Astrocyte (in vitro differentiated cells and primary cell): Measurements from ENCODE around the gene MICU2. TPM values are rescaled to one million over a fixed set of nuclear protein-coding genes. Genes with fewer than 3 reads are reported as not detected.

ENCODE experiments used
- DNase-seq: peaks from one replicate; pipeline ENCODE4 v3.0.0-alpha.2; 2010; ENCODE audit warnings: low read depth
- FAIRE-seq: peaks from 2 replicates; lab custom pipeline; 2011; peaks lifted over from hg19 to GRCh38; lab: Jason Lieb, UNC
- H2AFZ ChIP-seq: 2 replicates; pipeline ENCODE4 v1.6.0; 2012; ENCODE audit warnings: low read depth, low read length, inconsistent platforms
- H3K27ac ChIP-seq: 2 replicates; pipeline ENCODE4 v1.5.1; 2011; ENCODE audit warnings: low read depth, low read length, inconsistent platforms
- H3K27me3 ChIP-seq: 2 replicates; pipeline ENCODE4 v1.6.0; 2011; ENCODE audit warnings: low read length, inconsistent platforms; ENCODE audit not compliant: insufficient read depth
- H3K36me3 ChIP-seq: 2 replicates; pipeline ENCODE4 v1.5.1; 2011; ENCODE audit warnings: low read length, inconsistent platforms; ENCODE audit not compliant: insufficient read depth
- H3K4me1 ChIP-seq: 2 replicates; pipeline ENCODE4 v1.5.1; 2011; ENCODE audit warnings: low read length, inconsistent platforms; ENCODE audit not compliant: insufficient read depth
- H3K4me2 ChIP-seq: 2 replicates; pipeline ENCODE4 v1.6.0; 2012; ENCODE audit warnings: low read length, inconsistent platforms
- H3K4me3 ChIP-seq: 2 replicates; pipeline ENCODE4 v1.5.1; 2011; ENCODE audit warnings: low read depth, mild to moderate bottlenecking, low read length, inconsistent platforms; ENCODE audit not compliant: insufficient read depth
- H3K79me2 ChIP-seq: 2 replicates; pipeline ENCODE4 v1.6.0; 2012; ENCODE audit warnings: mild to moderate bottlenecking, low read length, inconsistent platforms; ENCODE audit not compliant: insufficient read depth
- H3K9ac ChIP-seq: 2 replicates; pipeline ENCODE4 v1.6.0; 2012; ENCODE audit warnings: mild to moderate bottlenecking, low read length, inconsistent platforms
- H3K9me3 ChIP-seq: 2 replicates; pipeline ENCODE4 v1.5.1; 2012; ENCODE audit warnings: low read depth, mild to moderate bottlenecking, low read length, inconsistent platforms; ENCODE audit not compliant: insufficient read depth
- H4K20me1 ChIP-seq: 2 replicates; pipeline ENCODE4 v1.6.0; 2012; ENCODE audit warnings: low read length, inconsistent platforms; ENCODE audit not compliant: insufficient read depth
- H3K27ac Mint-ChIP-seq: one replicate; pipeline ENCODE4 v1.8.0; 2021; ENCODE audit warnings: mild to moderate bottlenecking, mixed read lengths; ENCODE audit not compliant: unreplicated experiment
- H3K27me3 Mint-ChIP-seq: one replicate; pipeline ENCODE4 v1.8.0; 2021; ENCODE audit warnings: low read depth, mixed read lengths; ENCODE audit not compliant: unreplicated experiment
- H3K36me3 Mint-ChIP-seq: one replicate; pipeline ENCODE4 v1.8.0; 2021; ENCODE audit warnings: low read depth, mixed read lengths; ENCODE audit not compliant: unreplicated experiment
- H3K4me1 Mint-ChIP-seq: one replicate; pipeline ENCODE4 v1.8.0; 2021; ENCODE audit warnings: low read depth, mixed read lengths; ENCODE audit not compliant: unreplicated experiment
- H3K4me3 Mint-ChIP-seq: one replicate; pipeline ENCODE4 v1.8.0; 2021; ENCODE audit warnings: mild to moderate bottlenecking, moderate library complexity, mixed read lengths; ENCODE audit not compliant: unreplicated experiment
- H3K9me3 Mint-ChIP-seq: one replicate; pipeline ENCODE4 v1.8.0; 2021; ENCODE audit warnings: mild to moderate bottlenecking, mixed read lengths; ENCODE audit not compliant: unreplicated experiment
- EZH2 ChIP-seq: IDR thresholded peaks from 2 replicates; pipeline ENCODE4 v1.6.1; 2012; ENCODE audit warnings: mild to moderate bottlenecking, low read length, inconsistent platforms; ENCODE audit not compliant: insufficient read depth
- total RNA-seq: library from RNA; stranded (reverse); gene quantifications from 2 replicates; pipeline ENCODE4 v1.2.1, GENCODE V29; 2021
- TF ChIP-seq, protein P1 (sequence below): IDR thresholded peaks from 2 replicates; pipeline ENCODE4 v1.5.1; 2011; ENCODE audit warnings: low read depth, mild to moderate bottlenecking, inconsistent platforms, low read length, moderate library complexity; ENCODE audit not compliant: insufficient read depth

The MICU2 gene
- total RNA-seq, 1 donor from 2014 or later: 31.8 TPM

DNA sequence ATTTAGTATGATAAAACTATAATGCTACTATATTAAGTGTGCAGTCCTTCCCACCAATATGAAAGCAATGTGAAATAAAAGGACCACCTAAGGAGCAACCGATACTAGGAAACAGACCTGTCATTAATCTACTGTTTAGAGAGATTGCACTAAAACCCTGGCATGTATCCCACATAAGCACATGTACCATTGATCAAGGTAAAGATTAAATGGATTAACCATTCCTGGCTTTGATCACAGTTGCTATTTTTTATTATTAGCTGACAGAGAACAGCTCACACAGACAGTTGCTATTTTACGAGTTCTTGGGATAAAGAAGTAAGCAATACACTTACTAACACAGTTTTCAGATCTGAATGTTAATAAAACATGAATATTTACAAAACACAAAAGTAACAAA, 87.2 kb downstream of the MICU2 start:
- no peak for FAIRE-seq
- Histone ChIP-seq H3K79me2 (no peaks in the 10 kb centered on the region), H2AFZ (no peak overlapping the region), H4K20me1 (no peaks in the 10 kb centered on the region), H3K4me3 (no peak overlapping the region), H3K27ac (no peak overlapping the region), H3K4me2 (no peak overlapping the region), H3K4me1 (no peaks in the 10 kb centered on the region), H3K9me3 (no peaks in the 10 kb centered on the region), H3K36me3 (peaks cover 6% of the 10 kb centered on the region), H3K9ac (no peak overlapping the region), H3K27me3 (no peaks in the 10 kb centered on the region)
- Mint-ChIP-seq H3K27me3 (no peaks in the 10 kb centered on the region), H3K9me3 (no peaks in the 10 kb centered on the region), H3K36me3 (peaks cover 9% of the 10 kb centered on the region), H3K4me1 (peaks cover 3% of the 10 kb centered on the region), H3K4me3 (no peak overlapping the region), H3K27ac (no peak overlapping the region)
- TF ChIP-seq, protein P1, sequence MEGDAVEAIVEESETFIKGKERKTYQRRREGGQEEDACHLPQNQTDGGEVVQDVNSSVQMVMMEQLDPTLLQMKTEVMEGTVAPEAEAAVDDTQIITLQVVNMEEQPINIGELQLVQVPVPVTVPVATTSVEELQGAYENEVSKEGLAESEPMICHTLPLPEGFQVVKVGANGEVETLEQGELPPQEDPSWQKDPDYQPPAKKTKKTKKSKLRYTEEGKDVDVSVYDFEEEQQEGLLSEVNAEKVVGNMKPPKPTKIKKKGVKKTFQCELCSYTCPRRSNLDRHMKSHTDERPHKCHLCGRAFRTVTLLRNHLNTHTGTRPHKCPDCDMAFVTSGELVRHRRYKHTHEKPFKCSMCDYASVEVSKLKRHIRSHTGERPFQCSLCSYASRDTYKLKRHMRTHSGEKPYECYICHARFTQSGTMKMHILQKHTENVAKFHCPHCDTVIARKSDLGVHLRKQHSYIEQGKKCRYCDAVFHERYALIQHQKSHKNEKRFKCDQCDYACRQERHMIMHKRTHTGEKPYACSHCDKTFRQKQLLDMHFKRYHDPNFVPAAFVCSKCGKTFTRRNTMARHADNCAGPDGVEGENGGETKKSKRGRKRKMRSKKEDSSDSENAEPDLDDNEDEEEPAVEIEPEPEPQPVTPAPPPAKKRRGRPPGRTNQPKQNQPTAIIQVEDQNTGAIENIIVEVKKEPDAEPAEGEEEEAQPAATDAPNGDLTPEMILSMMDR: no peak
- no peak for TF ChIP-seq EZH2
- DNase-seq: no peak

GRCh38 chr13:21511849-21512248, 92.1 kb downstream of the MICU2 start:
- Mint-ChIP-seq H3K9me3 (no peaks in the 10 kb centered on the region), H3K27ac (no peak overlapping the region), H3K4me3 (no peak overlapping the region), H3K4me1 (peaks cover 5% of the 10 kb centered on the region), H3K36me3 (peaks cover 11% of the 10 kb centered on the region), H3K27me3 (no peaks in the 10 kb centered on the region)
- DNase-seq (peak; percentile 88), FAIRE-seq (no peak)
- Histone ChIP-seq H3K4me1 (no peaks in the 10 kb centered on the region), H3K79me2 (no peaks in the 10 kb centered on the region), H3K36me3 (peaks cover 13% of the 10 kb centered on the region), H3K4me2 (no peak overlapping the region), H3K9ac (no peak overlapping the region), H3K27me3 (no peaks in the 10 kb centered on the region), H3K9me3 (no peaks in the 10 kb centered on the region), H3K27ac (no peak overlapping the region), H2AFZ (no peak overlapping the region), H3K4me3 (no peak overlapping the region), H4K20me1 (no peaks in the 10 kb centered on the region)
- no peak for TF ChIP-seq EZH2
- TF ChIP-seq, protein P1: no peak

GRCh38 chr13:21504379-21504778, 99.6 kb downstream of the MICU2 start:
- Histone ChIP-seq H3K27ac (no peak overlapping the region), H2AFZ (no peak overlapping the region), H3K9ac (no peak overlapping the region), H4K20me1 (no peaks in the 10 kb centered on the region), H3K27me3 (no peaks in the 10 kb centered on the region), H3K79me2 (no peaks in the 10 kb centered on the region), H3K4me3 (no peak overlapping the region), H3K9me3 (no peaks in the 10 kb centered on the region), H3K4me2 (no peak overlapping the region), H3K4me1 (no peaks in the 10 kb centered on the region), H3K36me3 (peaks cover 3% of the 10 kb centered on the region)
- TF ChIP-seq, protein P1: no peak
- TF ChIP-seq EZH2: no peak
- H3K27me3 Mint-ChIP-seq: no peaks in the 10 kb centered on the region
- H3K4me1 Mint-ChIP-seq: no peaks in the 10 kb centered on the region
- DNase-seq (no peak), FAIRE-seq (no peak)
- H3K27ac Mint-ChIP-seq: no peak overlapping the region
- peaks cover 3% of the 10 kb centered on the region for H3K36me3 Mint-ChIP-seq
- no peaks in the 10 kb centered on the region for H3K9me3 Mint-ChIP-seq
- H3K4me3 Mint-ChIP-seq: no peak overlapping the region
